GM19351 (cell line): ENCODE results near the gene CPAMD8.
"Not testable (repeated sequence)": the region's sequence is repeated elsewhere in the genome, so short reads cannot be mapped to it uniquely, and the experiment has no call there.

Source experiments
- ATAC-seq: cut with Tn5 transposase; IDR thresholded peaks from one replicate; pipeline ENCODE4 v1.9.1; 2021; ENCODE audit warnings: mild to moderate bottlenecking, moderate library complexity; ENCODE audit not compliant: unreplicated experiment

Gene CPAMD8

DNA sequence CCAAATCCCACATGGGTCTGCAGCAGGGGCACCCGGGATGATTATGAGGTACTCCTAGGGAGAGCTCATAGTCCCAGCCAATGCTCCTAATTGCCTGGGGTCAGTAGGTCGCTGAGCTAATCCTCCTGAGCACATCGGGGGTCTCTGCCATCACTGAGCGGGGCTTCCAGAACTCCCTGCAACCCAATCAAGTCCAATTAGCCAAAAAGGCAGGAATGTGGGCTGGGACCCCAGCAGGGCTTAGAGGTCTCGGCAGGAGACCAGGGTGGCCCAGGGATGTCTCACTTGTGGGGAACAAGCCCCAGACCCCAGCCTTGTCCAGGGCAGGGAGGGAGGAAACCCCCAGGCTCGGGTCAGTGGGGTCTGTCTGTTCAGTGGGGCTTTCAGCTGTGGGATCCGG lies 17.1 kb upstream of the CPAMD8 start:
- ATAC-seq: no peak

- no peak for ATAC-seq
Observed at GRCh38 chr19:17041976-17042375, 15.4 kb upstream of the CPAMD8 start.

- no peak for ATAC-seq
Observed at GRCh38 chr19:17037966-17038500, 11.4 kb upstream of the CPAMD8 start.

DNA sequence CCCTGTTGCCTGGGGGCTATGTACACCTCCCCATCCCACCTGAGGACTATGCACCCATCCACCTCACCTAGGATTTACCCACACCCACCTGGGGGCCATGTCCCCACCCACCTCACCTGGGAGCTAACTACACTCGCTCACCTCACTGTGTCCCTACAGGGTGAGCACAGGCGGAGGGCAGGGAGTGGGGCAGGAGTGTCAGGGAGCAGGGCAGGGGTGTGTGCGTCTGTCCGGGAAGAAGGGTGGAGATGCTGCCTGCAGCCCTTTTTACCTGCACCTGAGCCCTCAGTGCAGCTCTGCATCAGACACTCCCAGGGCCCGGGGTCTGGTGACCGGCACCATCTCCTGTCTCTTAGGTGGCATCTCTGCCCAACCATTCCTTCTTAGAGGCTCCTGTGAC lies 10.6 kb upstream of the CPAMD8 start:
- ATAC-seq: no peak

- no peak for ATAC-seq
Observed at GRCh38 chr19:17036640-17037039, 10.0 kb upstream of the CPAMD8 start.

- ATAC-seq: no peak
Observed at GRCh38 chr19:17035842-17036424, 9.3 kb upstream of the CPAMD8 start.

- ATAC-seq: no peak
Observed at GRCh38 chr19:17031741-17032140, 5.1 kb upstream of the CPAMD8 start.

DNA sequence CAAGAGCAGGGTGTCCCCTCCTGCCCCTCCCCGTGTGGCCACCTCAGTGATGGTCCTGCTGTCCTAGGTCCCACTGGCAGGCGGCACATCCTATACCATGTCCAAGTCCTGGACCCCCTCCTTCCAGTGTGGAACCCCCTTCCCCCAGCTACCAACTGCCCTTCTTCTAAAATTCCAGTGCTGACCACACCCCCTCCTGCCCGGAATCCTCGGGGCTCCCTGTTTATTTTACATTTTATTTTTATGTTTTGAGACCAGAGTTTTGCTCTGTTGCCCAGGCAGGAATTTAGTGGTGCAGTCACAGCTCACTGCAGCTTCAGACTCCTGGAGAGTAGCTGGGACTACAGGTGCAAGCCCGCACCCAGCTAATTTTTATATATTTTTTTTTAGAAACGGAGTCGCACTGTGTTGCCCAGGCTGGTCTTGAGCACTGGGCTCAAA lies 945 bp upstream of the CPAMD8 start:
- ATAC-seq: no peak

DNA sequence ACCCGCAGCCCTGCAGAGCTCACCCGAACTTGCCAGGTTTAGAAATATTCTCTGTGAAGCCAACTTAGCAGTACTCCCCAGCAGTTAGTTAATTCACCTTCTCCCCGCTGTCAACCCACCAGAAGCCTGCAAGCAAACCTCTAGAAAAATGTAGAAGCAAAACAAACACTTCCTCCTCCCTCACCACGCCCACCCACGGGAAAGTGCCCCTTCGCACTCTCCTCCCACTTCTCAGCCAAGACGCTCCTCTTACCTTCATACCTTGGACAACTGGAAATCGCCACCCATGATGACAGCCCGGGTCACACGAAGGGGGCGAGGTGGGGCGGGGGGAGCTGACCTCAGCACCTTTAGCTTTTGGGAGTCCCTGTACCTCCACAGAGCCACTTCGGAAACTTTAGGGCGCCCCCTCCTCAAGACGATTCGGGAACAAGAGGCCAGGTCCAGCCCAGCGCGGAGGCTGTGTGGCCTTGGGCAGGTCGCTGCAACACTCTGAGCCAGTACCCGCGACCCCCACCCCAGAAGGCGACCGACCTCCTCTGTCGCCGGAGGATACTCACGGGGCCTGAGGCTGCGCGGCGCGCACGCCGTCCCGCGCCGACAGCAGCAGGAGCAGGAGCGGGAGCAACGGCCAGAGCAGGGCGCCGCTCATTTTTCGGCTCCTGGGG lies 485 bp downstream of the CPAMD8 start:
- ATAC-seq: no peak

GRCh38 chr19:17025361-17025760 lies 1.2 kb downstream of the CPAMD8 start:
- ATAC-seq: no peak

DNA sequence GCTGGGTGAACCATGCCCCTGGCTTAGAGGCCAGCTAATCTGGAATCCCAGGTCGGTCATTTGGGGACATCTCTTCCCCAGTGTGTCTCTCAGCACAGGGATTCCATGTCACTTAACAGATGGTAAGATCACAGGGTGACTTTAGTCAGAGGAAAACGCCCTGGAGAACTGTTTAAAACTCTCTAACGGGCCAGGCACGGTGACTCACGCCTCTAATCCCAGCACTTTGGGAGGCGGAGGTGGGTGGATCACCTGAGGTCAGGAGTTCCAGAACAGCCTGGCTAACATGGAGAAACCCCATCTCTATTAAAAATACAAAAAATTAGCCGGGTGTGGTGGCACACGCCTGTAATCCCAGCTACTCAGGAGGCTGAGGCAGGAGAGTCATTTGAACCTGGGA lies 1.7 kb downstream of the CPAMD8 start:
- not testable (repeated sequence) for ATAC-seq

- no peak for ATAC-seq
Observed at GRCh38 chr19:17023805-17024204, 2.8 kb downstream of the CPAMD8 start.

DNA sequence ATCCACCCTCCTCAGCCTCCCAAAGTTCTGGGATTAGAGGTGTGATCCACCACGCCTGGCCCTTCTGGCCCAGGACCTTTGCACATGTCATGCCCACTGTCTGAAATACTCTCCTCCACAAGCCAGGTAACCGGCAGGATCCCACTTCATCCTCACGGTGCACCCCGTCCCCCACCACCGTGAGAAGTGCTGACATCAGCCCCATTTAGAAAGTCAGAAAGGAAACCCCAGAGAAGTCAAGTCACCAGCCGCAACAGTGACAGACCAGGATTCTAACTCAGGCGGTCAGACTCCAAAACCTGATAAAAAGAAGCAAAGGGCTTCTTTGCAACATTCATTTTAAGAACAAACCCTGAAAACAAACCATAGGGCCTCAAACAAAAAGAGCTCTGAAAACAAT lies 3.9 kb downstream of the CPAMD8 start:
- no peak for ATAC-seq

- no peak for ATAC-seq
Observed at GRCh38 chr19:17021793-17022590, 4.6 kb downstream of the CPAMD8 start.

DNA sequence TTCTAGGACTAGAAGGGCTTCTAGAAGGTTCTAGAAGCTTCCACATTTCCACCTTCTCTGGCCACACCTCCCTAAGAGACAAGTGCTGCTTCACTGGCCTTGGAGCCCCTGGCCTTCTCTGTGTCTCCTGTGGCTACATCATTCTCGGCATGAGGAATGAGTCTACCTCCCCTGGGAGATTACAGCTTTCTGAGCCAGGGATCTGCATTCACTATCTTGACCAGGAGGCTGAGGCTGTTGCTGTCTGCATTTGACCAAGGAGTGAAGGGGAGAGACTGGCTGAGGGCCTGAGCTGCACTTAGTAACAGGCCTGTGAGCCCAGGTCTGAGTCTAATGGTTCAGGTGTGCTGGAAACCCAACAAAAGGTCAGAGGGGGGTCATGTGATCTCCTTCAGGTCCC lies 5.3 kb downstream of the CPAMD8 start:
- ATAC-seq: no peak

GRCh38 chr19:17020823-17021222 lies 5.8 kb downstream of the CPAMD8 start:
- no peak for ATAC-seq

DNA sequence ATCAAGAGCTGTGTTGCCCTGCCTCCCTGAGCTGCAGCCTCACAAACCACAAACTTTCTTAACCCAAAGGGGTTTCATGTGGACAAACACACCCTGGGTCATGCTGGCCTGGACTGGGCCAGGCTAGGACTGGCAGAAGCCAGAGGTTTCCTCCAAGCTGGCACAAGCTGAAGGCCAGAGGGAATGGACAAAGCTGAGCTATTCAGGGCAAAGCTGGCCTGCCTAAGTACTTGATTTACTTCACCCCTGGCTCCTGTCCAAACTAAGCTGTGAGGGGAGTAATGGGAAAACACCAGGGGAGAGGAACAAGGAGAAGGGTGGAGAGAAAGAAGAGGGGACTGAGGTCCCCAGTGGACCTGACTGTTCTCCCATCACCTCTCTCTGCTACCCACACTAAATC lies 6.2 kb downstream of the CPAMD8 start:
- ATAC-seq: no peak

- not testable (repeated sequence) for ATAC-seq
Observed at GRCh38 chr19:17014212-17014861, 12.3 kb downstream of the CPAMD8 start.

DNA sequence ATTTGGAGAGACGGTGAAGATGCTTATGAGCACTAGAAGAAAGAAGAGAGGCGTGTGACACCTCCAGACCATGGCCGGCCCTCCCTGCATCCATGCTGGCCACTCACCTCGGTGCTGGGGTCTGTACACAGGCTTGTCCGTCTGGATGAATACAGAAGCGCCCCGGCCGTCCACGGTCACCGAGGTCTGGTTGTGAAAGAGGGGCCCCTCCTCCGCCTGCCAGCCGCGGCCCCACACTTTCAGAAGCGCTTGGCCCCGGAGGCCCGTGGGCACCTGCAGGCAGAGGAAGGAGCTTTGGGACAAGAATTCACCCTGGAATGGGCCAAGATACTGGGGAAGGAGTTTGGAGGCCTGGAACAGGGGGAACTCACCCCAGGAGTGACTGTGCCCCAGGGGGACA lies 15.1 kb downstream of the CPAMD8 start:
- no peak for ATAC-seq

- ATAC-seq: no peak
Observed at GRCh38 chr19:17006579-17006978, 20.0 kb downstream of the CPAMD8 start.

DNA sequence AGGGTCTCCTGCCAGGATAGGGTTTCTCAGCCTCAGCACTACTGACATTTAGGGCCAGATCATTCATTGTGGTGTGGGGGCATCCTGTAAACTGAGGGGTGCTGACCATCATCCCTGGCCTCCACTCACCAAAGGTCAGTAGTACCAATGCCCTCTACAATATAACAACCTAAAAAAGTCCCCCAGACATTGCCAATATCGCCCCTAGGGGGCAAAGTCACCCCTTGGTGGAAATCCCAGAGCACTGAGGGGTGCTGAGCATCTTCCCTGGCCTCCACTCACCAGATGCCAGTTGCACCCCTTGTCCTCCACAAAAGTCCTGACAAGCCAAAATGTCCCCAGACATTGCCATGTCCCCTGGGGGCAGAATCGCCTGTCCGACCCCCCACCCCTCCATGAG lies 21.6 kb downstream of the CPAMD8 start:
- ATAC-seq: no peak
